Fibroblast of mammary gland (primary cell): Measurements from ENCODE around the gene PIMREG.

Experiments
- DNase-seq: peaks from one replicate; pipeline ENCODE4 v3.0.0-alpha.2; 2010; ENCODE audit warnings: low read depth
- H3K4me3 ChIP-seq: 2 replicates; pipeline ENCODE4 v1.5.1; 2011; ENCODE audit warnings: low read depth, mild to moderate bottlenecking, low read length, moderate library complexity; ENCODE audit not compliant: control insufficient read depth
- TF ChIP-seq, protein P1 (sequence below): conservative IDR thresholded peaks from 2 replicates; pipeline ENCODE4 v1.5.1; 2011; ENCODE audit warnings: low read depth, low read length, inconsistent platforms; ENCODE audit not compliant: control insufficient read depth, insufficient read depth

PIMREG gene

DNA sequence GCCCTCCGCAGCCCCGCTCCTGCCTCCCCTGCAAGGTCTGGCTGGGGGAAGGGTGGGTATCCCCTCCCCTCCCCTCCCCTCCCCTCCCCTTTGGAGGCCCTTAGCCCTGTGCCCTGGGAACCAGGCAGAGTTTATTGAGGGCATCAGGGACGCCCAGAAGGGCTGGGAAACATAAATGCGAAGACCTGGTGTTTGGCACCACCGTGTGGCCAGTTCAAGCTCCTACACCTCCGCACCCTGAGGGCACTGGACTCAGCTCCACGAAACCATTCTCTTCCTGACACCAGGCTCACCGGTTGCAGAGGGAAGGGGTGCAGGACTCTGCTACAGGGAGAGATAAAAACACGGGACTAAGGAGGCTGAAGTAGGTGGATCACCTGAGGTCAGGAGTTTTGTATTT is 8.3 kb upstream of the PIMREG start:
- DNase-seq: peak; percentile 68
- TF ChIP-seq, protein P1, sequence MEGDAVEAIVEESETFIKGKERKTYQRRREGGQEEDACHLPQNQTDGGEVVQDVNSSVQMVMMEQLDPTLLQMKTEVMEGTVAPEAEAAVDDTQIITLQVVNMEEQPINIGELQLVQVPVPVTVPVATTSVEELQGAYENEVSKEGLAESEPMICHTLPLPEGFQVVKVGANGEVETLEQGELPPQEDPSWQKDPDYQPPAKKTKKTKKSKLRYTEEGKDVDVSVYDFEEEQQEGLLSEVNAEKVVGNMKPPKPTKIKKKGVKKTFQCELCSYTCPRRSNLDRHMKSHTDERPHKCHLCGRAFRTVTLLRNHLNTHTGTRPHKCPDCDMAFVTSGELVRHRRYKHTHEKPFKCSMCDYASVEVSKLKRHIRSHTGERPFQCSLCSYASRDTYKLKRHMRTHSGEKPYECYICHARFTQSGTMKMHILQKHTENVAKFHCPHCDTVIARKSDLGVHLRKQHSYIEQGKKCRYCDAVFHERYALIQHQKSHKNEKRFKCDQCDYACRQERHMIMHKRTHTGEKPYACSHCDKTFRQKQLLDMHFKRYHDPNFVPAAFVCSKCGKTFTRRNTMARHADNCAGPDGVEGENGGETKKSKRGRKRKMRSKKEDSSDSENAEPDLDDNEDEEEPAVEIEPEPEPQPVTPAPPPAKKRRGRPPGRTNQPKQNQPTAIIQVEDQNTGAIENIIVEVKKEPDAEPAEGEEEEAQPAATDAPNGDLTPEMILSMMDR: peak; percentile 85
- no peak overlapping the region for H3K4me3 ChIP-seq

DNA sequence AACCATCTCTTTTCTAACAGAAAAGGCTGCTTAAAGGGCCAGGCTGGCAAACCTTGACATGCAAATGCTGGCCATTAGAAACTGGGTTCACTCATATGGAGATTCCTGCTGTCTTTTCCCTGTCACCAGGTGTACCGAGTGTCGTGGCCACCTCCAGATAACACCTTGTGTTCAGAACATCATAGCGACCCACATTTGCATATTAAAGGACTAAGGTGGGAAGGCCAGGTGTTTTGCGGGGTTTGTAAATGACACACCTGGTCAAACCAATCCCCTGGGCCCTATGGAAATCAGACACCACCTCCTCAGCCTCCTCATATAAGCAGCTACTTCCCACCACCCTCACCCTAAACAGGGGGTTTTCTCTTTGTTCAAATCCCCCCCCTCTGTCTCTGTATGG is 6.8 kb upstream of the PIMREG start:
- DNase-seq: no peak
- TF ChIP-seq, protein P1: no peak
- H3K4me3 ChIP-seq: no peak overlapping the region

DNA sequence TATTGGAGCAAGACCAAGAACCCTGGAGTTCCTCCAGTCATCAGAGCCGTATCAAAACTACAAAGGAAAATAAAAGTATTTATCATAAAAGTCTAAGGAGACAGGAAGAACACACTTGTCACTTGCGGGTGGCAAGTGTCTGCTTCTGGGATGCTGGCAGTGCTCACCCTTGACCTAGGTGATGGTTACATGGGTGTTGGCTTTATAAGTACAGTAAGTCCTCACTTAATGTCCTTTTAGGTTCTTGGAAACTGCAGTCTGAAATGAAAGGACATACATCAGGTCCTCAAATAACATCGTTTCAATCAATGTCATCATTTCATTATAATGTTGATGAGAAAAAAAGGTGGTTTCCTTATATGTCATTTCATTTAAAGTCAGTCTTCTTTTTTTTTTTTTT is 6.3 kb upstream of the PIMREG start:
- no peak for DNase-seq
- no peak overlapping the region for H3K4me3 ChIP-seq
- TF ChIP-seq, protein P1: no peak

GRCh38 chr17:6439951-6440350 is 4.3 kb upstream of the PIMREG start:
- no peak for DNase-seq
- no peak overlapping the region for H3K4me3 ChIP-seq
- TF ChIP-seq, protein P1: no peak

- TF ChIP-seq, protein P1: no peak
- H3K4me3 ChIP-seq: no peak overlapping the region
- no peak for DNase-seq
These were observed 1.5 kb upstream of the PIMREG start for GRCh38 chr17:6442775-6443174.

DNA sequence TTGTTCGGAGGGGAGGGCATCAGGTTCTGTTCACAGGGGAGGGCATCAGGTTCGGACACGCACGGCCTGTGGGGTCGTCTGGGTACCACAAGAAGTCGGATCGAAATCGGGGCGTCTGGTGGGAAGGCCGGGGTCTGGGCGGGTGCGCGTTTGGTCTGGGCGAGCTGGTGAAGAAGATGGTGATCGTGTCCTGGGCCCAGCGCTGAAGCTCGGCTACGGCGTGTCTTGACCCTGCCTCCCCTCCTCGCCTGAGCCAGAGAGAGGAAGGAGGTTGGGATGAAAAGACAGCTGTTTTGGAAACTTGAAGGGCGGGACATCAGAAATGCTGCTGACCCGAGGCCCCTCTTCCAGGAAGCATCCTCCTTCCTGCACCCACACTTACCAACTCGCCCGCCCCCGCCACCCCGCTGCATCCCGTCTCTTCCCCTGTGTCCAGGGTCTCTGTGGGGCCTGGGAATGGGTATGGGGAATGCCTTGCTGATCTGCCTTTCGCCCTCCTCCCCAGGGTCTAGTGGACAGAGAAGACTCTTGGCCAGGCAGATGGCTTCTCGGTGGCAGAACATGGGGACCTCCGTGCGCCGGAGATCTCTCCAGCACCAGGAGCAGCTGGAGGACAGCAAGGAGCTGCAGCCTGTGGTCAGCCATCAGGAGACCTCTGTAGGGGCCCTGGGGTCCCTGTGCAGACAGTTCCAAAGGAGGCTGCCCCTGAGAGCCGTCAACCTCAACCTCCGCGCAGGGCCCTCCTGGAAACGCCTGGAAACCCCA is 498 bp downstream of the PIMREG start:
- peak overlapping the region; percentile 77 for H3K4me3 ChIP-seq
- TF ChIP-seq, protein P1: no peak
- no peak for DNase-seq
